ENCODE results near the gene GRIN1.
A peak's percentile ranks its signal among the peaks of the same experiment; 100 is the strongest.

Gene GRIN1

DNA sequence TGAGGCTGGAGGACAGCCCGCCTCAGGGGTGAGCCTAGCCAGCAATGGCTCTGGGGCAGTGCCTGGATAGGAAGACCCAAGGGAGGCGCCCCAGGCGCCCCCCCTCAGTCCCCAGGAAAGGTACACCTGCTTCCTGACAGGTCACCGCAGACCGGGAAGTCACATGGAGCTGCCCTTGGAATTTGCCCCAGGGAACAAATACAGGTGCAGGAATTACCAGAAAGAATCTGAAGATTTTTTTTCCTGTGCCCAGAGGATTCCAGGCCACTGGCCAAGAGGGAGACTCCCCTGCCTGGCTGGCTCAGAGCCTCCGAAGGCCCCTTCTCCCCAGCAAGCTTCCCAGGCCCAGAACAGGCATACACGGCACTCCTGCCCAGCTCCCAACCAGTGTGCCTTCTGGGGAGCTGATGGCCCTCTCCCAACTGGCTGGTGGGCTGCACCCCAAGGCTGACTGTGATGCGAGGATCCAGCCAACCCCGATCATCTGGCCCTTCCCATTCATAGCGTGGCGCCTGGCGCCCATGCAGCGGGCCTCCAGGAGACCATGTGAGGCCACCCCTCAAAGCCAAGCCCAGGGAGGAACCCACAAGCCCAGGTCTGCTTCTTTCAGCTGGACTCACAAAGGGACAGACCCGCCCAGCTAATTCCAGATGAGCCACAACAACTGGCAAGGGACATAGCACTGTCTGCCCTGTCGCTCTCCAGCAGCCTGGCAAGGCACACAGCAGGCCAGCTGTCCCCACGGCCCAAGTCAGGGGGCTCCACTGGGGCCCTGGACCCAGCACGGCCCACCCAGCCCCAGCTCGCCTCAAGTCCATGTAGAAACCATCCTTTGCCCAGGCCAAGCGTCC is 59.3 kb downstream of the GRIN1 start:
- DNase-seq = no peak

GRCh38 chr9:137198902-137199283 is 59.9 kb downstream of the GRIN1 start:
- DNase-seq = no peak

- DNase-seq = no peak
Measured at GRCh38 chr9:137199411-137200121, 60.6 kb downstream of the GRIN1 start.

GRCh38 chr9:137200311-137201204 is 61.6 kb downstream of the GRIN1 start, which contains the start of gene TPRN:
Gene TPRN (minus strand): TSS chr9:137200741. CDS start chr9:137200711, 30 bp downstream.
- DNase-seq = peak; percentile 97

DNA sequence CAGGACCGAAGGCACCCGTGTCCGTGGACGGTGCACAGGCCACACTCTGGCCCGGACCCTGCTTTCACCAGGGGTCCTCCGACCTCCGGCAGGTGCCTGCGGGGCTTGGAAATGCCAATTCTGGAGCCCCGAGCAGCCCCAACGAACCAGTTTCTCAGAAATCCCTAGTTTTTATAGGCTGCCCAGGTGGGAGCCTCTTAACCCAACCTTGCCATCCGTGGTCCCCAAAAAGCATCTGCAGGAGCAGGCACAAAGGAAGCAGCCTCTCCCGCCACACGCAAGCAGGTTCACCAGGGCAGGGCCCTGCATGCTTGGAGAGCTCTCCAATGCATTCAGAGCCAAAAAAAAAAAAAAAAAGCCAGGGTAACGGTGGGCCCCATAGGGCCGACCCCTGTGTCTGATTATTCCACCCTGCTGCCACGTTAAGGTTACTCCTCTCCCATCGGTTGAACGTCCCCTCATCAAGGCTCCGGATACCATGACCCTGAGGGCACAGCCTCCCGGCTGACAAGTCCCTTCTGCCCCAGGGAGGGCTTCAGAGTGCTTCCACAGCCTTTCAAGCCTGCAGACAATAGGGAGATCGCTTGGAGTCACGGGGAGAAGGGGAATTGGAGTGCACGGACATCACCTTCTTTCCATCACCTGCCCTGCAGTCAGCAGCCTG is 62.4 kb downstream of the GRIN1 start:
- no peak for DNase-seq

DNA sequence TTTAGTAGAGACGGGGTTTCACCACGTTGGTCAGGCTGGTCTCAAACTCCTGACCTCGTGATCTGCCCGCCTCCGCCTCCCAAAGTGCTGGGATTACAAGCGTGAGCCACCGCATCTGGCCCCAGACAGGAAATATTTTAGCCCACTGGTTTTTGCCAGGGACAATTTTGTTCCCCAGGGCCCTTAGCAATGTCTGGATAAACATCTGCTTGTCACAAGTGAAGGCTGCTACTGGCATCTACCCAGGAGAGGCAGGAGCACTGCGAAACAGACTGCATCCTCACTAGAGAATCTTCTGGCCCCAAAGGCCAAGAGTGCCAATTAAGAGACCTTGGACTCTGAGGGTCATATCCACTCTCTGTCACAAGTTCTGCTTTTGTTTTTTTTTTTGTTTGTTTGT is 64.0 kb downstream of the GRIN1 start:
- no peak for DNase-seq

DNA sequence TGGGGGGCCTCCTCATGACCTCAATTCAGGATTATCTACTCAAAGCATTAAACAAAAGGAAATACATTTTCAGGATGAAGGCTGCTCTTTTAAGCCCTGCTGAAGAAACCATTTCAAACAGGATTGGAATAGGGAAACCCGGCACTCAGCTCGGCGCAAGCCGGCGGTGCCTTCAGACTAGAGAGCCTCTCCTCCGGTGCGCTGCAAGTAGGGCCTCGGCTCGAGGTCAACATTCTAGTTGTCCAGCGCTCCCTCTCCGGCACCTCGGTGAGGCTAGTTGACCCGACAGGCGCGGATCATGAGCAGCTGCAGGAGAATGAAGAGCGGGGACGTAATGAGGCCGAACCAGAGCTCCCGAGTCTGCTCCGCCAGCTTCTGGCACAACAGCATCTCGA is 65.8 kb downstream of the GRIN1 start:
- no peak for DNase-seq

GRCh38 chr9:137205126-137206069 is 66.4 kb downstream of the GRIN1 start, which contains the start of the genes NDOR1 and TMEM203:
Gene NDOR1 (plus strand): TSS chr9:137205700. CDS start chr9:137205778, 78 bp downstream.
Gene TMEM203 (minus strand): TSS chr9:137205648. CDS start chr9:137205414, 234 bp downstream.
- peak; percentile 99 for DNase-seq

DNA sequence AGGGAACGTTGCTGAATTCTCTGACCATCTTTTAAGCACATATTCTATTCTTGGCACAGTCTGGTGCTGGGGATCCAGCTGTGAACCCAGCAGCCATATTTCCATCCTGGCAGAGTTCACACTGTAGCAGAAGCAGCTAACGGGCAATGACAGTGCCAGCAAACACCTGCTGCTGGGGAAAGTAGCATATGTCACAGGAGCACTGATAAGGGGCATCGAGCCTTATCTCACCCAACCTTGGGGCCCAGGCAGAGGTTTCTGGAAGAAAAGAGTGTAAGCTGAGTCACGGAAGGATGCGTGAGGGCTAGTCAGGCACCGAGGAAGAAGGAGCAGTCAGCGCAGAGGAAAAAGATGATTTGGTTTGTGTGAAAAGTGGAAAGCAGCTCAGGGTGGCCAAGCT is 67.6 kb downstream of the GRIN1 start:
- DNase-seq = no peak

- DNase-seq = no peak
Measured at GRCh38 chr9:137211532-137211931, 72.6 kb downstream of the GRIN1 start.

GRCh38 chr9:137212520-137212919 is 73.6 kb downstream of the GRIN1 start:
- no peak for DNase-seq

- no peak for DNase-seq
Measured at GRCh38 chr9:137213160-137214060, 74.5 kb downstream of the GRIN1 start.

- DNase-seq = no peak
Measured at GRCh38 chr9:137214620-137215019, 75.7 kb downstream of the GRIN1 start.

- no peak for DNase-seq
Measured at GRCh38 chr9:137215196-137215986, 76.4 kb downstream of the GRIN1 start.

GRCh38 chr9:137216188-137216965 is 77.4 kb downstream of the GRIN1 start:
- DNase-seq = no peak

- no peak for DNase-seq
Measured at GRCh38 chr9:137217276-137218211, 78.6 kb downstream of the GRIN1 start.

GRCh38 chr9:137218212-137218753 is 79.3 kb downstream of the GRIN1 start:
- no peak for DNase-seq

Measured in activated CD8-positive, alpha-beta memory T cell treated with anti-CD3 and anti-CD28 coated beads, Interleukin-2, amount 50 U/mL, for 48 hours (primary cell).